Natural killer cell (primary cell): ENCODE results near the gene GPC1. TPM values are rescaled to one million over a fixed set of nuclear protein-coding genes. Genes with fewer than 3 reads are reported as not detected.
A peak's percentile ranks its signal among the peaks of the same experiment; 100 is the strongest.

Experiments used
- ATAC-seq, 3 donors: fragments of 150-1000 bp in 2 of 3; fragments of 200-7000 bp in 1 of 3; cut with Tn5 transposase; 1 replicate in 1 of 3; 2 replicates in 2 of 3; pipeline ENCODE4 v1.10.0; 2021; ENCODE audit warnings: mild to moderate bottlenecking in 2 of 3, moderate library complexity in 2 of 3
- DNase-seq, 2 donors: peaks; one replicate each; pipeline versions ENCODE4 v3.0.0 to v3.0.0-alpha.2; 2013 to 2021; ENCODE audit warnings: mixed read lengths in 1 of 2
- H3K27ac ChIP-seq: one replicate; pipeline ENCODE4 v1.5.1; 2013; ENCODE audit warnings: mild to moderate bottlenecking, low read length
- H3K27me3 ChIP-seq: one replicate; pipeline ENCODE4 v1.6.1; 2013; ENCODE audit warnings: low read length; ENCODE audit not compliant: control insufficient read depth, insufficient read depth
- H3K36me3 ChIP-seq: one replicate; pipeline ENCODE4 v1.6.1; 2013; ENCODE audit warnings: low read length; ENCODE audit not compliant: control insufficient read depth, insufficient read depth
- H3K4me1 ChIP-seq: one replicate; pipeline ENCODE4 v1.6.1; 2013; ENCODE audit warnings: low read length; ENCODE audit not compliant: control insufficient read depth, insufficient read depth
- H3K4me3 ChIP-seq: one replicate; pipeline ENCODE4 v1.5.1; 2013; ENCODE audit warnings: low read length
- H3K9me3 ChIP-seq: one replicate; pipeline ENCODE4 v1.6.1; 2013; ENCODE audit warnings: low read length; ENCODE audit not compliant: control insufficient read depth, insufficient read depth
- H3K27ac Mint-ChIP-seq, 2 donors: one replicate each; pipeline ENCODE4 v1.8.0; 2022; ENCODE audit warnings: mild to moderate bottlenecking in 2 of 2, mixed read lengths in 2 of 2, moderate library complexity in 1 of 2
- H3K27me3 Mint-ChIP-seq, 2 donors: one replicate each; pipeline ENCODE4 v1.8.0; 2022; ENCODE audit warnings: low read depth in 2 of 2, mixed read lengths in 2 of 2
- H3K36me3 Mint-ChIP-seq: one replicate; pipeline ENCODE4 v1.8.0; 2022; ENCODE audit warnings: mixed read lengths
- H3K4me1 Mint-ChIP-seq, 2 donors: one replicate each; pipeline ENCODE4 v1.8.0; 2022; ENCODE audit warnings: mixed read lengths in 2 of 2
- H3K4me3 Mint-ChIP-seq: one replicate; pipeline ENCODE4 v1.8.0; 2022; ENCODE audit warnings: mild to moderate bottlenecking, moderate library complexity, mixed read lengths
- H3K9me3 Mint-ChIP-seq, 2 donors: one replicate each; pipeline ENCODE4 v1.8.0; 2022; ENCODE audit warnings: mixed read lengths in 2 of 2
- CTCF ChIP-seq: fragments of 200-600 bp; IDR thresholded peaks from one replicate; pipeline ENCODE4 v1.8.0; 2022; ENCODE audit warnings: antibody characterized with exemption
- WGBS: methylation state at CpG from one replicate; pipeline ENCODE4 v1.1.7; 2013; ENCODE audit warnings: missing lambda C conversion rate; ENCODE audit not compliant: insufficient coverage; 5-methylcytosine and 5-hydroxymethylcytosine counted together
- intact Hi-C: fragments of 100-400 bp; cut with micrococcal nuclease; formaldehyde crosslinking; loops from one replicate; pipeline ENCODE4 v1.14.2; 2022
- total RNA-seq, 4 donors: library from RNA; stranded (reverse); fragments of 120-200 nt in 1 of 4; gene quantifications; one replicate each; pipeline versions ENCODE4 v1.2.3 to v1.2.4, GENCODE V29; 2013 to 2022

Gene GPC1
- total RNA-seq, 3 donors from 2014 or later (not counting 1 experiment from before 2014, with no cell fraction given): 0.79 to 1.4 (median 0.94) TPM

GRCh38 chr2:240511351-240512108 lies 76.1 kb downstream of the GPC1 start:
- Histone ChIP-seq H3K36me3 (no peaks in the 10 kb centered on the region), H3K9me3 (no peaks in the 10 kb centered on the region), H3K27me3 (no peaks in the 10 kb centered on the region), H3K4me1 (peaks cover 10% of the 10 kb centered on the region), H3K27ac (no peak overlapping the region), H3K4me3 (no peak overlapping the region)
- Mint-ChIP-seq H3K27ac (no peak overlapping the region), H3K4me3 (no peak overlapping the region), H3K36me3 (no peaks in the 10 kb centered on the region), H3K4me1 (peaks cover 6 to 20% of the 10 kb centered on the region in 2 donors), H3K9me3 (no peaks in the 10 kb centered on the region), H3K27me3 (no peaks in the 10 kb centered on the region)
- ATAC-seq (no peak), DNase-seq (no peak)
- intact Hi-C loops: loop anchor here (10.0 kb wide), 2 partner anchors 53 to 193 kb away; partner anchors contain the start of genes DUSP28 and RNPEPL1
- 92% methylated on average over 31 of the region's 31 CpGs for WGBS
- no peak for TF ChIP-seq CTCF

- no peak overlapping the region for H3K4me3 Mint-ChIP-seq
- H3K4me1 ChIP-seq: peaks cover 10% of the 10 kb centered on the region
- H3K36me3 Mint-ChIP-seq: no peaks in the 10 kb centered on the region
- no peak overlapping the region for H3K27ac Mint-ChIP-seq
- ATAC-seq (no peak), DNase-seq (no peak)
- H3K9me3 ChIP-seq: no peaks in the 10 kb centered on the region
- intact Hi-C loops: loop anchor here (10.0 kb wide), 2 partner anchors 53 to 193 kb away; partner anchors contain the start of genes DUSP28 and RNPEPL1
- H3K36me3 ChIP-seq: no peaks in the 10 kb centered on the region
- H3K27me3 ChIP-seq: no peaks in the 10 kb centered on the region
- no peaks in the 10 kb centered on the region for H3K9me3 Mint-ChIP-seq
- peaks cover 6 to 20% of the 10 kb centered on the region in 2 donors for H3K4me1 Mint-ChIP-seq
- no peak for TF ChIP-seq CTCF
- WGBS: 97% methylated on average over 11 of the region's 11 CpGs
- H3K27me3 Mint-ChIP-seq: no peaks in the 10 kb centered on the region
- no peak overlapping the region for H3K4me3 ChIP-seq
- no peak overlapping the region for H3K27ac ChIP-seq
Observed at GRCh38 chr2:240512109-240512485, 76.6 kb downstream of the GPC1 start.

- Mint-ChIP-seq H3K4me1 (peaks cover 6 to 20% of the 10 kb centered on the region in 2 donors), H3K27ac (peak overlapping the region in 1 of 2 donors; percentile 78), H3K27me3 (no peaks in the 10 kb centered on the region), H3K36me3 (no peaks in the 10 kb centered on the region), H3K4me3 (no peak overlapping the region), H3K9me3 (no peaks in the 10 kb centered on the region)
- ATAC-seq: no peak
- no peak overlapping the region for H3K4me3 ChIP-seq
- no peaks in the 10 kb centered on the region for H3K27me3 ChIP-seq
- H3K36me3 ChIP-seq: no peaks in the 10 kb centered on the region
- no peak overlapping the region for H3K27ac ChIP-seq
- intact Hi-C loops: loop anchor here (10.0 kb wide), 2 partner anchors 52 to 192 kb away; partner anchors contain the start of genes DUSP28 and RNPEPL1
- 96% methylated on average over 21 of the region's 21 CpGs for WGBS
- peaks cover 10% of the 10 kb centered on the region for H3K4me1 ChIP-seq
- H3K9me3 ChIP-seq: no peaks in the 10 kb centered on the region
- TF ChIP-seq CTCF: no peak
- DNase-seq: no peak
Observed at GRCh38 chr2:240512666-240513535, 77.4 kb downstream of the GPC1 start.
